RWPE2 (cell line): ENCODE measurements around the gene MOK.

ENCODE experiments used
- ATAC-seq: fragments of 200-7000 bp; cut with Tn5 transposase; 3 replicates; pipeline ENCODE4 v1.9.1; 2021; ENCODE audit warnings: low read depth
- DNase-seq: peaks from one replicate; pipeline ENCODE4 v3.0.0-alpha.2; 2020; ENCODE audit warnings: low spot score
- H3K27ac ChIP-seq: fragments of 450-650 bp; 2 replicates; pipeline ENCODE4 v1.5.1; 2017; ENCODE audit warnings: mild to moderate bottlenecking; ENCODE audit not compliant: poor library complexity, severe bottlenecking
- H3K27me3 ChIP-seq: fragments of 250-450 bp; sonication (Bioruptor Pico); 2 replicates; pipeline ENCODE4 v1.5.1; 2021; ENCODE audit warnings: mild to moderate bottlenecking, moderate library complexity; ENCODE audit not compliant: insufficient read depth, poor library complexity, severe bottlenecking
- H3K36me3 ChIP-seq: fragments of 250-450 bp; sonication (Bioruptor Pico); 2 replicates; pipeline ENCODE4 v1.5.1; 2020; ENCODE audit warnings: low read depth, mild to moderate bottlenecking, moderate library complexity
- H3K4me1 ChIP-seq: fragments of 250-450 bp; sonication (Bioruptor Pico); 2 replicates; pipeline ENCODE4 v1.5.1; 2021; ENCODE audit warnings: mild to moderate bottlenecking, moderate library complexity; ENCODE audit not compliant: insufficient read depth, poor library complexity, severe bottlenecking
- H3K4me3 ChIP-seq: fragments of 250-450 bp; sonication (Bioruptor Pico); 2 replicates; pipeline ENCODE4 v1.5.1; 2021; ENCODE audit warnings: mild to moderate bottlenecking, moderate library complexity; ENCODE audit not compliant: severe bottlenecking
- H3K9me3 ChIP-seq: fragments of 250-450 bp; sonication (Bioruptor Pico); 2 replicates; pipeline ENCODE4 v1.5.1; 2021; ENCODE audit warnings: mild to moderate bottlenecking, moderate library complexity; ENCODE audit not compliant: severe bottlenecking
- CTCF ChIP-seq: fragments of 450-650 bp; IDR thresholded peaks from one replicate; pipeline ENCODE4 v1.5.1; 2017; ENCODE audit warnings: mild to moderate bottlenecking, moderate library complexity; ENCODE audit not compliant: poor library complexity, severe bottlenecking

MOK gene

GRCh38 chr14:102201353-102201738 is 103.6 kb downstream of the MOK start:
- Histone ChIP-seq H3K9me3 (no peaks in the 10 kb centered on the region), H3K4me3 (no peak overlapping the region), H3K27ac (no peak overlapping the region), H3K36me3 (peaks cover 46% of the 10 kb centered on the region), H3K27me3 (no peaks in the 10 kb centered on the region), H3K4me1 (no peaks in the 10 kb centered on the region)
- no peak for TF ChIP-seq CTCF
- ATAC-seq, result no peak
- no peak for DNase-seq

- Histone ChIP-seq H3K4me1 (no peaks in the 10 kb centered on the region), H3K9me3 (no peaks in the 10 kb centered on the region), H3K36me3 (peaks cover 51% of the 10 kb centered on the region), H3K27me3 (no peaks in the 10 kb centered on the region), H3K27ac (no peak overlapping the region), H3K4me3 (no peak overlapping the region)
- DNase-seq (no peak), ATAC-seq (no peak)
- no peak for TF ChIP-seq CTCF
Observed at GRCh38 chr14:102200690-102201352, 104.1 kb downstream of the MOK start.

GRCh38 chr14:102197317-102197853 is 107.6 kb downstream of the MOK start:
- ATAC-seq, result no peak
- Histone ChIP-seq H3K27me3 (no peaks in the 10 kb centered on the region), H3K4me1 (no peaks in the 10 kb centered on the region), H3K4me3 (no peak overlapping the region), H3K36me3 (peaks cover 43% of the 10 kb centered on the region), H3K9me3 (no peaks in the 10 kb centered on the region), H3K27ac (no peak overlapping the region)
- no peak for TF ChIP-seq CTCF
- no peak for DNase-seq

- Histone ChIP-seq H3K27ac (no peak overlapping the region), H3K27me3 (no peaks in the 10 kb centered on the region), H3K36me3 (peaks cover 43% of the 10 kb centered on the region), H3K4me1 (no peaks in the 10 kb centered on the region), H3K9me3 (no peaks in the 10 kb centered on the region), H3K4me3 (no peak overlapping the region)
- TF ChIP-seq CTCF, result no peak
- DNase-seq (no peak), ATAC-seq (no peak)
Observed at GRCh38 chr14:102196902-102197230, 108.1 kb downstream of the MOK start.

- Histone ChIP-seq H3K9me3 (no peaks in the 10 kb centered on the region), H3K36me3 (peaks cover 43% of the 10 kb centered on the region)
Observed at GRCh38 chr14:102196039-102196901, 108.7 kb downstream of the MOK start.

More at GRCh38 chr14:102196039-102196901, 108.7 kb downstream of the MOK start:
- H3K27ac ChIP-seq, result no peak overlapping the region
- no peaks in the 10 kb centered on the region for H3K4me1 ChIP-seq
- H3K4me3 ChIP-seq, result no peak overlapping the region
- no peak for ATAC-seq
- DNase-seq, result no peak
- TF ChIP-seq CTCF, result no peak
- no peaks in the 10 kb centered on the region for H3K27me3 ChIP-seq
